ENCODE results near the gene LEMD2. TPM values are rescaled to one million over a fixed set of nuclear protein-coding genes. Genes with fewer than 3 reads are reported as not detected.
A peak's percentile ranks its signal among the peaks of the same experiment; 100 is the strongest.

LEMD2 gene
- total RNA-seq, 1 experiment from 2014 or later = 74.6 TPM

DNA sequence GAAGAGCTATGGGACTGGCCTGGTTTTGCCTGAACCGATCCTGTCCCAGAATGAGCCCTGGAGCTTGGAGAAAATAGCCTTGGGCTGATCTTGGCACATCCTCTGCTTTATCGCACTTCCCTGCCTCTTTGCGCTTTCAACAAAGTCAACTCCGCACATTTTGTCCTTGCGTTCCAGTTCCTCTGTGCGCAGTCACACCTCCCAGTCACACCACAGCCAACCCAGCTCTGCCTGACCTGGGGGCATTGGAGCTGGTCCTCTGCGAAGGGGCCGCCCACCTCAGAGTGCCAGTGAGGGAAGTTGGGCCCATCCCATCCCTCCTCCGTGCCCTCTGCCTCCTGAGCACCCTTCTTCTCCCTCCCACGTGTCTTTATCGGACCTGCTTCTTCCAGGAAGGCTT, 60.5 kb downstream of the LEMD2 start:
- Histone ChIP-seq H3K27me3 (ENCODE audit: control insufficient read depth, insufficient read depth, low read length) (peaks cover 2% of the 10 kb centered on the region; the same call in 1 of the 2 replicates), H3K4me3 (ENCODE audit: insufficient read depth, low read depth, low read length) (no peak overlapping the region), H3K36me3 (replicated peaks; ENCODE audit: control insufficient read depth, insufficient read depth, low read length) (no peaks in the 10 kb centered on the region)
- no peak for DNase-seq

GRCh38 chr6:33727932-33728331, 61.0 kb downstream of the LEMD2 start:
- Histone ChIP-seq H3K27me3 (ENCODE audit: control insufficient read depth, insufficient read depth, low read length) (peaks cover 2% of the 10 kb centered on the region; the same call in 1 of the 2 replicates), H3K36me3 (replicated peaks; ENCODE audit: control insufficient read depth, insufficient read depth, low read length) (no peaks in the 10 kb centered on the region), H3K4me3 (ENCODE audit: insufficient read depth, low read depth, low read length) (no peak overlapping the region)
- DNase-seq = no peak

DNA sequence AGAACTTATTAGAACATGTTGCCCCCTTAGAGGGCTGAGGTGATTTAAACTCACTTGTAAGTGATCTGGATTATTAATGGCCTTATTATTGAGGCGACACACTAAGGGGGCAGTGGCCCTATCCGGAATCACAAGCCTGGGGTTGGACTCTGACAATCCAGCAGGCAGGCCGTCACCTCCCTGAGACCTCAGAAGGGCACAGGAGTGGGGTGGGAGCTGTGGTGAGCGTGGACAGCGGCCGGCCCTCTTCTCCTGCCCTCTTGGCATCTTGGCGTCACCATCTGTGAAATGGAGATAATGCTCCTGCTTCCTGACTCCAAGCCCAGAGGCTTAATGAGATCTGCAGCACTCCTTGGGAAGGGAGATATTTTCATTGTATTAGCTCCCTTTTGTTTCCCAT, 61.8 kb downstream of the LEMD2 start:
- DNase-seq = no peak
- H3K27me3 ChIP-seq (ENCODE audit: control insufficient read depth, insufficient read depth, low read length) = peaks cover 2% of the 10 kb centered on the region; the same call in 1 of the 2 replicates
- H3K36me3 ChIP-seq (replicated peaks; ENCODE audit: control insufficient read depth, insufficient read depth, low read length) = no peaks in the 10 kb centered on the region
- H3K4me3 ChIP-seq (ENCODE audit: insufficient read depth, low read depth, low read length) = no peak overlapping the region

GRCh38 chr6:33726696-33727095, 62.2 kb downstream of the LEMD2 start:
- Histone ChIP-seq H3K36me3 (replicated peaks; ENCODE audit: control insufficient read depth, insufficient read depth, low read length) (no peaks in the 10 kb centered on the region), H3K4me3 (ENCODE audit: insufficient read depth, low read depth, low read length) (no peak overlapping the region), H3K27me3 (ENCODE audit: control insufficient read depth, insufficient read depth, low read length) (peaks cover 2% of the 10 kb centered on the region; the same call in 1 of the 2 replicates)
- no peak for DNase-seq

GRCh38 chr6:33725891-33726673, 62.8 kb downstream of the LEMD2 start:
- Histone ChIP-seq H3K27me3 (ENCODE audit: control insufficient read depth, insufficient read depth, low read length) (peaks cover 2% of the 10 kb centered on the region; the same call in 1 of the 2 replicates), H3K36me3 (replicated peaks; ENCODE audit: control insufficient read depth, insufficient read depth, low read length) (no peaks in the 10 kb centered on the region), H3K4me3 (ENCODE audit: insufficient read depth, low read depth, low read length) (no peak overlapping the region)
- DNase-seq = no peak

DNA sequence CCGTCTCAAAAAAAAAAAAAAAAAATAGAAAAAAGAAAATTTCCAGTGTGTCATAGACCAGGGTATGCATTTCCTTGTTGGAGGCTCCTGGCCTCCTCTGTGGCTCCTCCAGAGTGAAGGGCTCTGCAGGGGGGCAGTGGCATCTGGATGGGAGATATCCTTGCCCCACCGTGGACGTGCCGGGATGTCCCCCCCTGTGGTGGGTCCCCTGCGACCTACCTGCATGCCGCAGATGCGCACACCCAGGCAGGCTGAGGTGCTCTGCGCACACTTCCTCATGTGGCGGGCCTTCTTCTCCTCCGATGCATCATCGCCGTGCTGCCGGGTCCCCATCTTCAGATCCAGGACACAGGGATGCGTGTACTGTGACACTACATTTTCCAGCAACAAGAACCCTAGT, 63.7 kb downstream of the LEMD2 start:
- no peak for DNase-seq
- peaks cover 2% of the 10 kb centered on the region; the same call in 1 of the 2 replicates for H3K27me3 ChIP-seq (ENCODE audit: control insufficient read depth, insufficient read depth, low read length)
- H3K4me3 ChIP-seq (ENCODE audit: insufficient read depth, low read depth, low read length) = no peak overlapping the region
- no peaks in the 10 kb centered on the region for H3K36me3 ChIP-seq (replicated peaks; ENCODE audit: control insufficient read depth, insufficient read depth, low read length)

DNA sequence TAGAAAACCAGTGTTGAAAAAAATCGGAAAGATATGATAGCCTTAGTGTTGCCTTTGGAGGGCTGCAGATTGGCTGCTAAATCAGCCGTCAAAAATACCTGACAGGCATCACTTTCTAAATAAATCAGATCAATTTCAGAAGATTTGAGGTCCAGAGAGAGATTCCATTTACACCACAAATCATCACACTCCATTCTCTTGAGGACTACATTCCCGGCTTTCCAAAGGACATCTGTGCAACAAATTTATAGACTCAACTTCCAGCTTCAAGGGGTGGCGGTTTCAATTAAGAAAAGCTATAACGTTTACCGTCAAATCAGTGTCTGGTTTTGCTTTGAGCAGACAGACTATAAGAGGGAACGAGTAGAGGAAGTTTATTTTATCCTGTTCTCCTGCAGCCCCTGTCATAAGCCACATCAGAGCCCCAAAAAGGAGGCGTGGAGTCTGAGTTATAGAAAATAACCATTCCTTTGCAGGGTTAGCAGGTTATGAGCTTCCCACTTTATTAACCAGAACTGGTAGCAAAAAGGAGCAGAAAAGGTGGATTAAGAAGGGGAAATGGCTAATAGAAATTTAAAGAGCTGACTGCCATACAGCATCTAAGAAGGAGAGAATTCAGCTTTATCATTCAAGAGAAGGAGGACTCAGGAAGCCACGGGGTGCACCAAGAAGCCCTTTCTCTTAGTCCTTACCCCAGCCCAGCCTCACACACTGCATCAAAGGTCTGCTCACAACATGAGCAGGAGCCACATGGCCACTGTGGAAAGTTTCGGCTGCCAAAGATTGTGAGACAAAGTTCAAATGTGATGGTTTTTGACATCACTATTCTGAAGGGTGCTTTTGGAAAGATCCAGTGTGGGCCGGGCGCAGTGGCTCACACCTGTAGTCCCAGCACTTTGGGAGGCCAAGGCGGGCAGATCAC, 64.6 kb downstream of the LEMD2 start:
- Histone ChIP-seq H3K36me3 (replicated peaks; ENCODE audit: control insufficient read depth, insufficient read depth, low read length) (no peaks in the 10 kb centered on the region), H3K4me3 (ENCODE audit: insufficient read depth, low read depth, low read length) (no peak overlapping the region), H3K27me3 (ENCODE audit: control insufficient read depth, insufficient read depth, low read length) (peaks cover 2% of the 10 kb centered on the region; the same call in 1 of the 2 replicates)
- peak; percentile 72 for DNase-seq

GRCh38 chr6:33723371-33724085, 65.4 kb downstream of the LEMD2 start:
- Histone ChIP-seq H3K4me3 (ENCODE audit: insufficient read depth, low read depth, low read length) (no peak overlapping the region), H3K36me3 (replicated peaks; ENCODE audit: control insufficient read depth, insufficient read depth, low read length) (no peaks in the 10 kb centered on the region), H3K27me3 (ENCODE audit: control insufficient read depth, insufficient read depth, low read length) (peaks cover 2% of the 10 kb centered on the region; the same call in 1 of the 2 replicates)
- no peak for DNase-seq

DNA sequence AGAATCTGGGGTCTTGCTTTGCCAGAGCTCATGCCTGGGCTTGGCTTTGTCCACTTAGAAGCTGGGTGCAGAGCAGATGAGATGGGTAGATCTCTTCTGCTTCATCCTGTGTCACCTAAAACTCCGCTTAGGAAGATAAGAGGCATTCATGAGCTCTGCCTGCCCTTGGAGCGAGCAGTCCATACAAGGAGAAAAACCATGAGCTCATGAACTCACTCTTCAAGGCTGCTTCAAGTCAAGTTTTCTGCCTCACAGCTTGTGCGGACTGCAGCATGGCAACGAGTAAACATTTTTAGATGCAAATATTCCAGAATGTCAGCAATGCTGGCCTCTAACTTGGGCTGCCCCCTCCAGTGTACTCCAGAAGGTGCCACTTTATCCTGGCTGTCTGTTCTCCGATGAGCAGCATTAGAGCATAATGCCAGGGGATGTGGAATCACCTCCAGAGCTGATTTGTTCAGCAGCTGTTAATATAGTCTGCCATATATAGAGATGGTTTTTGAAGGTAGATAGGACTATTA, 66.8 kb downstream of the LEMD2 start:
- H3K36me3 ChIP-seq (replicated peaks; ENCODE audit: control insufficient read depth, insufficient read depth, low read length) = no peaks in the 10 kb centered on the region
- no peaks in the 10 kb centered on the region; the same call in 1 of the 2 replicates for H3K27me3 ChIP-seq (ENCODE audit: control insufficient read depth, insufficient read depth, low read length)
- H3K4me3 ChIP-seq (ENCODE audit: insufficient read depth, low read depth, low read length) = no peak overlapping the region
- no peak for DNase-seq

- DNase-seq = no peak
- no peaks in the 10 kb centered on the region for H3K36me3 ChIP-seq (replicated peaks; ENCODE audit: control insufficient read depth, insufficient read depth, low read length)
- no peak overlapping the region for H3K4me3 ChIP-seq (ENCODE audit: insufficient read depth, low read depth, low read length)
- no peaks in the 10 kb centered on the region; the same call in 1 of the 2 replicates for H3K27me3 ChIP-seq (ENCODE audit: control insufficient read depth, insufficient read depth, low read length)
Observed at GRCh38 chr6:33721508-33721907, 67.4 kb downstream of the LEMD2 start.

Other genes starting within 250 kb of the LEMD2 start
- 45.9 and 50.5 TPM in 2 replicates for gene BAK1, start 208.9 kb downstream of the LEMD2 start, total RNA-seq (2014; rRNA removed; shearing (Covaris generic))
- gene ITPR3, start 167.8 kb downstream of the LEMD2 start, total RNA-seq (2014; rRNA removed; shearing (Covaris generic)) = 23.4 and 26.0 TPM in 2 replicates
- 67.1 and 93.6 TPM in 2 replicates for gene UQCC2, start 77.4 kb downstream of the LEMD2 start, total RNA-seq (2014; rRNA removed; shearing (Covaris generic))
- gene IP6K3, start 42.2 kb downstream of the LEMD2 start, total RNA-seq (2014; rRNA removed; shearing (Covaris generic)) = 0.07 TPM in 1 of 2 replicates, not detected in the other
- gene MLN, start 14.9 kb upstream of the LEMD2 start, total RNA-seq (2014; rRNA removed; shearing (Covaris generic)) = not detected in 2 replicates

All from H7 (cell line).